ENCODE measurements around the gene NAT16. TPM values are rescaled to one million over a fixed set of nuclear protein-coding genes. Genes with fewer than 3 reads are reported as not detected.

The NAT16 gene
- total and polyA plus RNA-seq, 2 donors (not counting 1 experiment from before 2014, with no cell fraction given): not detected

DNA sequence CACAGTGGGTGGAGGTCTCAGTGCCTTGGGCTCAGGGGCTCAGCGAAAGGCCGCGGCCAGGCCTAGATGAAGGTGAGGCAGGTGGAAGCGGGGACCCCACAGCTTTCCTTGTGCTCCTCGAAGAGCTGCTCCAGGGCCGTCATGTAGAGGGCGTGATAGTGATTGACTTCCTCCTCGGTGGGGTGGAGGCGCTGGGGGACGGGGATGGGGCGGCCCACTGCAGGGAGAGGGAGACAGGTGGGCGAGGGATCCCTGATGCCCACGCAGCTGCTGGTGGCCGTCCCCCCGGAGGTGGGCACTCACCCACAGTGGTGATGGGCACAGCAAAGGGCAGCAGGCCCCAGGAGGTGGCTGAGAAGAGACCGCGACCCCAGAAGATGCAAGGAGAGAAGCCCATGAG, 15.8 kb upstream of the NAT16 start:
- Mint-ChIP-seq H3K4me1 (peaks cover 2% of the 10 kb centered on the region), H3K9me3 (ENCODE audit: insufficient read depth) (no peaks in the 10 kb centered on the region), H3K27ac (no peak overlapping the region), H3K4me3 (no peak overlapping the region), H3K27me3 (peaks cover 10% of the 10 kb centered on the region)
- H3K9me3 ChIP-seq (ENCODE audit: control extremely low read depth in 1 of 3, control insufficient read depth in 2 of 3, insufficient read depth in 1 of 3, low read length in 2 of 3): peaks cover 0 to 13% (median 0%) of the 10 kb centered on the region in 3 donors
- no peaks in the 10 kb centered on the region for H4K20me1 ChIP-seq (ENCODE audit: control insufficient read depth, insufficient read depth, low read length, poor library complexity, severe bottlenecking)
- H3K9ac ChIP-seq (ENCODE audit: low read length): no peak overlapping the region
- peaks cover 2 to 3% of the 10 kb centered on the region in 2 donors for H3K4me1 ChIP-seq (ENCODE audit: control insufficient read depth in 2 of 2, insufficient read depth in 2 of 2, low read length in 2 of 2)
- H3K36me3 ChIP-seq (replicated peaks in 1 of 2; ENCODE audit: control extremely low read depth in 1 of 2, control insufficient read depth in 1 of 2, extremely low read depth in 1 of 2, insufficient read depth in 2 of 2, low read length in 1 of 2): no peaks in the 10 kb centered on the region
- ChIA-PET POLR2A (no interaction called here), CTCF (interaction anchor here (1.0 to 6.6 kb wide), 2 partner anchors 53 to 61 kb away, joined by 3 to 129 read pairs; no protein-coding TSS in a partner anchor)
- no peak overlapping the region for H3K4me3 ChIP-seq (ENCODE audit: control extremely low read depth in 1 of 5, extremely low read depth in 1 of 5, insufficient read depth in 1 of 5, low read depth in 2 of 5, low read length in 4 of 5)
- ATAC-seq (ENCODE audit: low read depth) (no peak), DNase-seq (no peak)
- H3K4me2 ChIP-seq (replicated peaks; ENCODE audit: low read depth, low read length, poor library complexity, severe bottlenecking): no peak overlapping the region
- no peak for TF ChIP-seq CTCF (IDR thresholded peaks at IDR 0.05)
- no peak for TF ChIP-seq EZH2 (IDR thresholded peaks at IDR 0.05; ENCODE audit: borderline replicate concordance, insufficient read depth, low read depth, low read length, poor library complexity, severe bottlenecking)
- H2AFZ ChIP-seq (ENCODE audit: insufficient read depth, low read depth, low read length, poor library complexity, severe bottlenecking): no peak overlapping the region
- no peaks in the 10 kb centered on the region for H3K79me2 ChIP-seq (ENCODE audit: control insufficient read depth, insufficient read depth, low read length)
- WGBS (ENCODE audit: insufficient coverage): 88% methylated on average over 17 of the region's 17 CpGs
- intact Hi-C loops (cut with micrococcal nuclease): no loop called here
- no peak overlapping the region for H3K27ac ChIP-seq (ENCODE audit: low read length in 2 of 2)
- peaks cover 0 to 23% (median 8%) of the 10 kb centered on the region in 4 experiments for H3K27me3 ChIP-seq (replicated peaks in 1 of 4; ENCODE audit: control extremely low read depth in 1 of 4, control insufficient read depth in 3 of 4, insufficient read depth in 4 of 4, low read length in 3 of 4)

DNA sequence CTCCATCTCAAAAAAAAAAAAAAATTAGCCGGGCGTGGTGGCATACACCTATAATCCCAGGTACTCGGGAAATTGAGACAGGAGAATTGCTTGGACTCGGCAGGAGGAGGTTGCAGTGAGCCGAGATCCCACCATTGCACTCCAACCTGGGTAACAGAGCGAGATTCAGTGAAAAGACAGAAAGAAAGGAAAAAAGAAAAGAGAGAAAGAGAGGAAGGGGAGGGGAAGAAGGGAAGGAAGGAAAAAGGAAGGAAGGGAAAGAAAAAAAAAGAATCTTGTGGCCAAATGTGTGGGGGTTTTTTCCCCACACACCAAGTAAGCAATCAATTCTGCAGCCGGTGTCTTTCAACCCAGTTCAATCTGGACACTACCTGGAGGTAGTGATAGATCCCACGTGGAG, 9.0 kb upstream of the NAT16 start:
- CTCF ChIA-PET: interaction anchor here (0.7 to 6.6 kb wide), 3 partner anchors 11 to 882 kb away, joined by 3 to 129 read pairs (median 4); no protein-coding TSS in a partner anchor
- intact Hi-C loops (cut with micrococcal nuclease): no loop called here
- no peak for ATAC-seq (ENCODE audit: low read depth)

More for the DNA sequence above, 9.0 kb upstream of the NAT16 start:
- Histone ChIP-seq H3K27ac (ENCODE audit: low read length in 2 of 2) (no peak overlapping the region), H2AFZ (ENCODE audit: insufficient read depth, low read depth, low read length, poor library complexity, severe bottlenecking) (no peak overlapping the region), H3K79me2 (ENCODE audit: control insufficient read depth, insufficient read depth, low read length) (no peaks in the 10 kb centered on the region), H3K9me3 (ENCODE audit: control extremely low read depth in 1 of 3, control insufficient read depth in 2 of 3, insufficient read depth in 1 of 3, low read length in 2 of 3) (peaks cover 0 to 4% (median 0%) of the 10 kb centered on the region in 3 donors), H4K20me1 (ENCODE audit: control insufficient read depth, insufficient read depth, low read length, poor library complexity, severe bottlenecking) (no peaks in the 10 kb centered on the region), H3K4me1 (ENCODE audit: control insufficient read depth in 2 of 2, insufficient read depth in 2 of 2, low read length in 2 of 2) (no peaks in the 10 kb centered on the region), H3K4me3 (ENCODE audit: control extremely low read depth in 1 of 5, extremely low read depth in 1 of 5, insufficient read depth in 1 of 5, low read depth in 2 of 5, low read length in 4 of 5) (no peak overlapping the region), H3K36me3 (replicated peaks in 1 of 2; ENCODE audit: control extremely low read depth in 1 of 2, control insufficient read depth in 1 of 2, extremely low read depth in 1 of 2, insufficient read depth in 2 of 2, low read length in 1 of 2) (no peaks in the 10 kb centered on the region), H3K27me3 (replicated peaks in 1 of 4; ENCODE audit: control extremely low read depth in 1 of 4, control insufficient read depth in 3 of 4, insufficient read depth in 4 of 4, low read length in 3 of 4) (peaks cover 0 to 2% (median 0%) of the 10 kb centered on the region in 4 experiments), H3K4me2 (replicated peaks; ENCODE audit: low read depth, low read length, poor library complexity, severe bottlenecking) (no peak overlapping the region), H3K9ac (ENCODE audit: low read length) (no peak overlapping the region)
- POLR2A ChIA-PET: interaction anchor here (0.7 kb wide), 1 partner anchor 47 kb away, joined by 4 read pairs; no protein-coding TSS in a partner anchor
- TF ChIP-seq CTCF (IDR thresholded peaks at IDR 0.05) (no peak), EZH2 (IDR thresholded peaks at IDR 0.05; ENCODE audit: borderline replicate concordance, insufficient read depth, low read depth, low read length, poor library complexity, severe bottlenecking) (no peak)
- no peak for DNase-seq
- WGBS (ENCODE audit: insufficient coverage): 88% methylated on average over 6 of the region's 8 CpGs
- H3K4me3 Mint-ChIP-seq: no peak overlapping the region
- H3K27ac Mint-ChIP-seq: no peak overlapping the region
- H3K4me1 Mint-ChIP-seq: peaks cover 2% of the 10 kb centered on the region
- H3K9me3 Mint-ChIP-seq (ENCODE audit: insufficient read depth): no peaks in the 10 kb centered on the region
- H3K27me3 Mint-ChIP-seq: peaks cover 16% of the 10 kb centered on the region

All from B cell (primary cell).